HG02623 (cell line): ENCODE data around the gene OR8H3.
"Not testable (repeated sequence)": the region's sequence is repeated elsewhere in the genome, so short reads cannot be mapped to it uniquely, and the experiment has no call there.

ENCODE experiments used
- ATAC-seq: cut with Tn5 transposase; IDR thresholded peaks from one replicate; pipeline ENCODE4 v1.9.1; 2021; ENCODE audit warnings: moderate library complexity; ENCODE audit not compliant: unreplicated experiment

The OR8H3 gene, protein sequence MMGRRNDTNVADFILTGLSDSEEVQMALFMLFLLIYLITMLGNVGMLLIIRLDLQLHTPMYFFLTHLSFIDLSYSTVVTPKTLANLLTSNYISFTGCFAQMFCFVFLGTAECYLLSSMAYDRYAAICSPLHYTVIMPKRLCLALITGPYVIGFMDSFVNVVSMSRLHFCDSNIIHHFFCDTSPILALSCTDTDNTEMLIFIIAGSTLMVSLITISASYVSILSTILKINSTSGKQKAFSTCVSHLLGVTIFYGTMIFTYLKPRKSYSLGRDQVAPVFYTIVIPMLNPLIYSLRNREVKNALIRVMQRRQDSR

GRCh38 chr11:56122073-56122472 lies at the start of gene OR8H3:
Gene OR8H3 (plus strand): TSS chr11:56122373. CDS start chr11:56122373, 0 bp downstream.
- no peak for ATAC-seq

GRCh38 chr11:56089697-56090096 lies 32.5 kb upstream of the OR8H3 start:
- no peak for ATAC-seq

DNA sequence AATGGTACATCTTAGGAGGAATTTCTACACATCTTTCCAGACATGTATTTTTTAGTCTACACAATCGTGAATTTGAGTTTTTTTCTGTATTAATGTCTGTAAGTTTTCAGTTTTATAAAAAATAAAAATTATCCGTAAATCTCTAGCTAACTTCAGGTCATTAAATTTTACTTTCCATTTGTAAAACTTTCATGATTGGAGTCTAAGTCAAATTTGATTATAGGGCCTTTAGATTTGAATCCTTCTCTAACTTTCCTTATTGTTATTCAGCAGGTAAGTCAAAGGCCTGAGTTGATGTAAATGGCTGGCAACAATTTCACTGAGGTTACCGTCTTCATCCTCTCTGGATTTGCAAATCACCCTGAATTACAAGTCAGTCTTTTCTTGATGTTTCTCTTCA lies 29.2 kb upstream of the OR8H3 start, which contains the start of gene OR8I2:
OR8I2 (plus strand) TSS at position 301 of the 400 bp plus-strand sequence; CDS start at position 301, 0 bp downstream.
- ATAC-seq, result no peak

GRCh38 chr11:56103210-56103737 lies 18.9 kb upstream of the OR8H3 start, which contains the start of gene OR8H2:
Gene OR8H2 (plus strand): TSS chr11:56103687. CDS start chr11:56105043, 1,356 bp downstream.
- ATAC-seq, result no peak

- no peak for ATAC-seq
Measured at GRCh38 chr11:56140151-56140661, 18.0 kb downstream of the OR8H3 start, which contains the start of gene OR8J3. Gene OR8J3 (minus strand): TSS chr11:56140201. CDS start chr11:56137718, 2,483 bp downstream.

DNA sequence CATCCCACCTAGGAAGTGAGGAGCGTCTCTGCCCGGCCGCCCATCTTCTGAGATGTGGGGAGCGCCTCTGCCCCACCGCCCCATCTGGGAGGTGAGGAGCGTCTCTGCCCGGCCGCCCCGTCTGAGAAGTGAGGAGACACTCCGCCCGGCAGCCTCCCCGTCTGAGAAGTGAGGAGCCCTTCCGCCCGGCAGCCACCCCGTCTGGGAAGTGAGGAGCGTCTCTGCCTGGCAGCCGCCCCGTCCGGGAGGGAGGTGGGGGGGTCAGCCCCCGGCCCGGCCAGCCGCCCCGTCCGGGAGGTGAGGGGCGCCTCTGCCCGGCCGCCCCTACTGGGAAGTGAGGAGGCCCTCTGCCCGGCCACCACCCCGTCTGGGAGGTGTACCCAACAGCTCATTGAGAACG lies 21.5 kb downstream of the OR8H3 start:
- not testable (repeated sequence) for ATAC-seq

- ATAC-seq, result no peak
Measured at GRCh38 chr11:56151376-56151775, 29.2 kb downstream of the OR8H3 start.

DNA sequence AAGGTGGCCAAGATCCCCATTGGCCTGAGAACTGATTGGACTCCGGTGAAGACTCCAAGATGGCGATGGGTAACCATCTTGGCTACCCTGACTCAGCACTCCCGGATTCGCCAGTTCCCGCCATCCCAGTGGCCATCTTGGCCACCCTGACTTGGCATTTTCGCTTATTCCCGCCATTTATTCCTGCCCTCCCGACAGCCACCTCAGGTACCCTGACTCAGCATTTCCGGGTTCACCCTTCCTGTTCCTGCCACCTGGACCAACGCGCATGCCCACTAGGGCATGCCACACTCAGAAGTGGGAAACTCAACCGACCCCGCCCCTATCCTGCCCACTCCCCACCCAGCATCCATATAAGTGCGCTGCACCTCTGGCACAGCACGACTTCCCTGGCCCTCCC lies 30.2 kb downstream of the OR8H3 start:
- ATAC-seq, result no peak

DNA sequence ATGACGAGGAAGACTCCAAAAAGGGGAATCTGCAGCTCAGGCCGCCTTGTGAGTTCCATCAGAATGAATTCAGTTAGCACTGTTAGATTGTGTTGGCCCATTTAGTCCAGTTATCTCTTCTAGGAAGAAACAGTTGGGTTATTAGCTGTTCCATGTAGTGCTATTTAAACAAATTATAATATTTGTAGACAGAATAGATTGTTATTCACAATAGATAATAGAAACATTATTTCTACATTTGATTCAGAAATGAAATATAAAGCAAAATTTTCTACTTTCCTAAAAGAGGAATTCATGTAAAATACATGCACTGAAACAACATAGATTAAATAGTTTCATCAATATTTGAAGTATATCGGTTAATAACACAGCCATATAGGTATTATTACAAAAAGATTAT lies 38.0 kb downstream of the OR8H3 start, which contains the start of gene OR8K5:
OR8K5 (minus strand) TSS at position 101 of the 400 bp plus-strand sequence; CDS start at position 101, 0 bp downstream.
- no peak for ATAC-seq

- ATAC-seq, result no peak
Measured at GRCh38 chr11:56163804-56164203, 41.6 kb downstream of the OR8H3 start.

DNA sequence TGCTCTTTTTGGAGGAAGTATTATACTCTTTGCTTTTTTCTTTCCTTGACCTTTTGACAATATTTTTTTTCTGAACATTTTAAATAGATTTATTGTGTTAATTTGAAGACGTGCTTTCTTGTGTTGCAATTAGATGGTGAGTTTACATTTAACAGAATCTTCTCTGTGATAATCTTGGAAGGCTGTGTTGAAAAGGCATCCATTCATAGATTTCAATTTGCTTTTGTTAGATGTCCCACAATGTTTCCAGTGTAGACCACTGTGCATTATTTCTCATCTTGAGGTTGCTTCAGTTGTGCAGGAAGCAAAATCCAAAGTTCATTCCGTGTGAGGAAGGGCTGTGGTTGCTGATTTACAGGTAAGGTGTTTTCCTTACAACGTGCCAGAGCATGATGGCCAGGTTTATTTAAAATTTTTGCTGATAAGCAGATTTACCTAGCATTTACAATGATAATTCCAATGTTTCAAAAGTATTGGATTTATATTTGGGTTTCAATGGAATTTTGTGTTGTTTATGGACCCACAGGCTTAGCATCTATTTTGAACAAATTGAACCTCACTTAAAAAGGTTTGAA lies 50.2 kb downstream of the OR8H3 start:
- ATAC-seq, result no peak
